ENCODE results near the gene PIEZO1.

The PIEZO1 gene

DNA sequence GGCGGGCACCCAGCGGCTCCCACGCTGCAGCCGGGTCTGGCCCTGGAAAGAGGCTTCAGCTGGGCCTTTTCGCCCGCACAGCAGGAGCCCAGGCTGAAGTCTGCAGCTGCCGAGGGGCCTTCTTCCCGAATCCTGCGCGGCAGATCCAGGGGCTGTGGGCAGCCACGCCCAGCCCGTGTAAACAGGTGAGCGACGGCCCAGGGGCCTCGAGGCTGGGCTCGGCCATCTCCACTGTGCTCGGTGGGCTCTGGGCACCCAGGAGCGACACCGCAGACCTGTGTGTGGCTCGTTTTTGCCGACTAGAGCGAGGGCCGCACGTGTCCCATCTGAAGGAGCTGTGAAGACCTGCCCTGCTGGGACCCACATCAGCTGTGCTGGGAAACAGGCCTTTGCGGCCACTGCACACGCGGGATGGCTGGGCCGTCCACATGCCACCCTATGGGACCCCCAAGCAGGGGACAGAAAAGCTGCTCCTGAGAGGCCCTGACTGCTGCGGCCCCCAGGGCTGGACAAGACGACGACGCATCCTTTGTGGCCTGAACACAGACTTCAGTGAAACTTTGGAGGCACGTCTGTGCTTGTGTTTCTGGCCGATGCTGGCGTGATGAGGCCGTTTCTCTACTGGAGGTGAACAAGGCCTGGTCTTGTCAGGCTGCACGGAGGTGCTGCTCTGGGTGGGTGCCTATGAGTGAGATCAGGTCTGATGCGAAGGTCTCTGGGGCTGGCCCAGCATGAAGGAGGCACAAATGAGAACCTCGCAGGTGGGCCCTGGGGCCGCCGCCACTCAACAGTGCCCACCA lies 31.9 kb upstream of the PIEZO1 start:
- DNase-seq: no peak

DNA sequence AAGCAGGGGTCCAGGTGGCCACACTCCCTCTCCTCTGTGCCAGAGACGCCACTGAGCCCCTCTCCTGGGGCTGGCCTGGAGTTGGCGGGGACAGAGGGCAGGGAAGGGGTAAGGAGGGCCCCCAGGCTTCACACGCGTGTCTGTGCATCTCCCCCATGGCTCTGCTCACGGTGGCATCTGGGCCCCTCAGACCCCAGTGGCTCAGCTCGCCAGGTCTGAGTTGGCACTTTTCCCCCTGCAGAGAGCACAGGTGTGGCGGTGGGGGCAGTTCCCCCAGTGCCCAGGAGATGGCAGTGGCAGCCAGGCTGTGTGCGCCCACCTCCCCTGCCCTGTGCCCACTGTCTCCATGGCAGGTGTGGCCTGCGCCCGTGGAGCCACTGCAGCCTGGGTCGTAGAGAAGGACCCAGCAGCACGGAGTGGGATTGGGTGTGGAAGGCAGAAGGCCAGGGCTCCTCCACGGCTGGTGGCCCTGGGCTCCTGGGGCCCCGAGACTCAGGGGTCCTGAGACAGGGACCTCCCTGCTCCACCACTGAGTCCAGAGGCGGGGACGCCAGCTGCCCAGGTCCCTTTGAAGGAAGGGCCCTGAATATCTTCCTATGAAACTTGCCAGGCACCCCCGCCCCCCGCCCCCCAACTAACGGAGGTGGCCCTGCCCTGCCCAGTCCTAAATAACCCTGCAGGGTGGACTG lies 31.0 kb upstream of the PIEZO1 start:
- DNase-seq: peak; percentile 60

DNA sequence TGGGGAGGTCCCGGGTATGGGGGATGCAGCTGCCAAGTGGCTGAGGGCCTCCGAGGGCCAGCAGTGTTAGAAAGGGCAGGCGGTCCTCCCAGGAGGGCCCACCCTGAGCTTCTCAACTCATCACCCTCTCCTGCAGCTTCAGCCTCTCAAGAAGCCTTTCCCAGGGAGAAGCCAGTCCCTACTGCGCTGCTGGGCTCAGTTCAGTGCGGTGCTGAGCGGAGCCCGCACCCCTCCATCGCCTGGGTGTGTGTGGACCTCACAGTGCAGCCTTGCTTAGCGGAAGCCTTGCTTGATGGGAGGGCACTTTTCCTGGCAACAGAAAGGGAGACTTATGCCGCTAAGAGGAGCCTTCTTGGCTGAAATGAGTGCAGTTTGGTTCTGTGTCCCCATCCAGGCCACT lies 30.2 kb upstream of the PIEZO1 start:
- no peak for DNase-seq

GRCh38 chr16:88814144-88814502 lies 29.1 kb upstream of the PIEZO1 start:
- DNase-seq: no peak

- no peak for DNase-seq
These were observed 28.5 kb upstream of the PIEZO1 start for GRCh38 chr16:88813269-88814143.

DNA sequence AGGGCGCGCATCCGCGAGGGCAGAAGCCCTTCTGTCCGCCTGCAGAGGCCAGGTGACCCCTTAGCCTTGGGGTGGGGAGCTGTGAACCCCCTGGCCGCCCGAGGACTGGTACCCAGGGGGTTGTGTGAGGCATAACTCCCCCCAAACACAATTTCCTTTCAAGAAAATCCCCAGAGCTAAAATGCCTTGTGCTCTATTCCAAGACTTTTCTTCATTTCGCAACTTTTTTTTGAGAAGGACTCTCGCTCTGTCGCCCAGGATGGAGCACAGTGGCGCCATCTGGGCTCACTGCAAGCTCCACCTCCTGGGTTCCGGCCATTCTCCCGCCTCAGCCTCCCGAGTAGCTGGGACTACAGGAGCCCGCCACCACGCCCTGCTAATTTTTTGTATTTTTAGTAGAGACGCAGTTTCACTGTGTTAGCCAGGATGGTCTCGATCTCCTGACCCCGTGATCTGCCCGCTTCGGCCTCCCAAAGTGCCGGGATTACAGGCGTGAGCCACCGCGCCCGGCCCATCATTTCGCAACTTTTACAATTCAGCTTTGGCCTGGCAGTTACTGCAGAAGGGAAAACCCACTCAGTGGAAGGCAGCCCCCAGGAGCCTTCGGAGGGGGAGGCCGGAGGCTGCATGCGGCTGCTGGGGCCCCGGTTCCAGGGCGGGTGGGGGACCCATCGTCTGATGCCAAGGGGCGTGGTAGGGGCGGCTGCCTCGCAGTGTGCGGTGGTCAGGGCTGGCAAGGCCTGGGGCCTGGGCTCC lies 27.7 kb upstream of the PIEZO1 start:
- no peak for DNase-seq

GRCh38 chr16:88811769-88812512 lies 26.9 kb upstream of the PIEZO1 start, which contains the start of gene APRT:
APRT (minus strand) TSS chr16:88811928; CDS start chr16:88811899, 29 bp downstream.
- DNase-seq: peak; percentile 98

DNA sequence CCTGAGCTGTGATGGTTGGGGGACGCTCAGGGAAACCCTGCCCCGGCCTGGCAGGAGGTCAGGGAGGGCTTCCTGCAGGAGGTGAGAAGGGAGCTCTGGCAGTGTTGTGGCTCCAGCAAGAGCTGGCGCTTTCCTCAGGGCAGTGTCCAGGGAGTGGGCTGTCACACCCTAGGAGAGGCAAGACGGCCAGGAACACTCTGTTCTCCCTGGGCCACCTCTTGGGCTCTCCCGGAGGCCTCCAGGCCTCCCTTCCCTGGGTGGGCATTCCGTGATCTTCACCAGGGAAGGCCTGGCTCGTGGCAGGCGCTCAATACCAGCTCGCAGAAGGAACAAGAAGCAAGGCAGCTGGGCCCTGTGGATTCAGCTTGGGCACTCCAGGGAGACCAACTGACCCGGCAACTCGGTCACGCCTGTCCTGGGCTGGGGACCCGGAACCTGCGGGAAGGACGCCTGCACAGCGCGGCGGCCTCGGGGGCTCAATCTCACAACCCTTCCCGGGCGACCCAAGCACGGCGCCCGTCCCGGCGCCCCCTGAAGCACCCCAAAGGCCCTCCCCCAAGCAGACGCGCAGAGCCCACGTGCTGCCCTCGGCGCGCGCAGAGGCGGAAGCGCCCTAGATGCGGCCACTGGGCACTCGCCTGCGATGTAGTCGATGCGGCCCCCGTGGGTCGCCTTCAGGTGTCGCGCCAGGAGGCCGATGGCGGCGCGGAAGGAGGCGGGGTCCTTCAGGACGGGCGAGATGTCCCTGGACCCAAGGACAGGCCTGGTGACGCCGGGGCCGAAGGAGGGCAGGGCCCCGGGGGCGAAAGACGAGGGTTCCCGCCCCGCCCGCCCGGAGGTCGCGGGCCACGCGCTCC lies 26.1 kb upstream of the PIEZO1 start:
- DNase-seq: peak; percentile 64

- DNase-seq: peak; percentile 44
These were observed 25.3 kb upstream of the PIEZO1 start for GRCh38 chr16:88810166-88810911.

DNA sequence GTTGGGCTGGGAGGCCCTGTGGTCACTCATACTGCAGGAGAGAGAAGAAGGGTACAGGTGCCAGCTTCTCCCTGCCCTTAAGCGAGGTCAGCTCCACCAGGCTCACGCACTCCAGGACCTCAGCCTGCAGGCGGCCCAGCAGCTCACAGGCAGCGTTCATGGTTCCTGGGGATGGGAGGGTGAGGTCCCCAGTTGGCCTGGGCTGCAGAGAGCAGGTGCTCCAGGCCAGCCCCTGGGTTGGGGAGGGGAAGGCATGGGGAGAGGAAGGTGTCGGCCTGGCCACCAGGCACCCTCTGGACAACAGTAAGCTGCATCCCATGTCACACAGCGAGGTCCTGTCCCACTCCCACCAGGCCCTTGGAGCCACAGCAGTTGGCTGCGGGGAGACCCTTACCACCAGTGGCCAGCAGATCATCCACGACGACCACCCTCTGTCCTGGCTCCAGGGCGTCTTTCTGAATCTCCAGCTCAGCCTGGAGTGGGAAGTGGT lies 24.7 kb upstream of the PIEZO1 start:
- DNase-seq: no peak

GRCh38 chr16:88809068-88809675 lies 24.2 kb upstream of the PIEZO1 start:
- no peak for DNase-seq

DNA sequence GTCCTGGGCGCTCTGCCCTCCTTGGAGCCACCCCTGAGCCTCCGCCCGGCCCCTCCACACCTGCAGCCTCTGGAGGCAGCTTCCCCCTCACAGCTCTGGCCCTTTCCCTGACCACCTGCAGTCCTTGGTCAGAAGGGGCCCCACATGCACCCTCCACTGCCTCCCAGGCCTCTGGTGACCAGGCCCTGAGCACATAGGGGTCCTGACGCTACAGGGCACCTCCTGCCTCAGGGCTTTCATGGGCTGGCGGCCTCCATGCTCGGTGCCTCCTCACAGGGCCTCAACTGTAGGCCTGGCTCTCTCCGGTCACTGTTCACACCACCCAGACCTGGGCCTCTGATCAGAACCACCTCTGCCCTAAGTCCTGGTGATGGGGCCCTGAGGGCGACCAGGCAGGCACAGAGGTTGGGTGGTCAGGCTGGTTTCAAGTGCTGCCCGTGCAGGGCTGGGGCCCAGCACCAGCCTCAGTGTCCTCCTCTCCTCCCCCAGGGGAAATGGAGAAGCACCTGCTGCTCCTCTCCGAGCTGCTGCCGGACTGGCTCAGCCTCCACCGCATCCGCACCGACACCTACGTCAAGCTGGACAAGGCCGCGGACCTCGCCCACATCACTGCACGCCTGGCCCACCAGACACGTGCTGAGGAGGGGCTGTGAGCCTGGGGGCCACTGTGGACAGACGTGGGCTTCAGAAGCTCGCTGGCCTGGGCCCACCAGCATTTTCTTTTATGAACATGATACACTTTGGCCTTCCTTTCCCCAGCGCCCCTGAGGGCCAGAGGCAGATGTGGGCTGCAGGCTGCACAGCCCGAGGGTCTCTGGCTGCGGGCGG lies 22.8 kb upstream of the PIEZO1 start:
- DNase-seq: peak; percentile 16

- peak; percentile 19 for DNase-seq
These were observed 22.2 kb upstream of the PIEZO1 start for GRCh38 chr16:88807142-88807625.

DNA sequence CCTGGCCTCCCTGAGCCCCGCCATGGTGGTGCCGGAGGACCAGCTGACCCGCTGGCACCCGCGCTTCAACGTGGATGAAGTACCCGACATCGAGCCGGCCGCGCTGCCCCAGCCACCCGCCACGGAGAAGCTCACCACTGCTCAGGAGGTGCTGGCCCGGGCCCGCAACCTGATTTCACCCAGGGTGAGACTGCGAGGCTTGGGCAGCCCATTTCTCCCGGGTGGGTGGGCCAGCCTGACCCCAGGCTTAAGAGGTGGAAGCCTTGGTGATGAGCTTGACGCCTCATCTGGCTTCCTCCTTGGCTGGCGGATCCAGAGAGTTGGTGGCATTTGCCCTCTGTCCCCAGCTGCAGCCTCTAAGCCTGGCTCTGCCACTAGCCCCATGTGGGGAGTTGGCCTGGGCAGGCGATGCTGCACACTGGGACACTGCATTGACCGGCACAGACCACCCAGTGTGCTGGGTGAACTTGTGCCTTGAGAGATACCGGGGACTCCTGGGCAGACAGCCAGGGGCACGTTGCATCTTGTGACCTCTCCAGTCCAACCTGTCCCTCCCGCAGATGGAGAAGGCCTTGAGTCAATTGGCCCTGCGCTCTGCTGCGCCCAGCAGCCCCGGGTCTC lies 21.6 kb upstream of the PIEZO1 start:
- DNase-seq: no peak

GRCh38 chr16:88805887-88806393 lies 20.9 kb upstream of the PIEZO1 start:
- DNase-seq: no peak

- DNase-seq: no peak
These were observed 20.3 kb upstream of the PIEZO1 start for GRCh38 chr16:88805340-88805715.

GRCh38 chr16:88804552-88805339 lies 19.7 kb upstream of the PIEZO1 start:
- DNase-seq: no peak

All from stimulated activated CD4-positive, alpha-beta T cell treated with anti-CD3 and anti-CD28 coated beads, Interleukin-12 subunit alpha, Interleukin-12 subunit beta, amount 100 ng/mL, for 4 hours (primary cell).